ENCODE data around the gene GIGYF2. TPM values are rescaled to one million over a fixed set of nuclear protein-coding genes. Genes with fewer than 3 reads are reported as not detected.

GIGYF2 gene
- total RNA-seq, 2 donors from 2014 or later: 62.5 to 72.3 TPM

DNA sequence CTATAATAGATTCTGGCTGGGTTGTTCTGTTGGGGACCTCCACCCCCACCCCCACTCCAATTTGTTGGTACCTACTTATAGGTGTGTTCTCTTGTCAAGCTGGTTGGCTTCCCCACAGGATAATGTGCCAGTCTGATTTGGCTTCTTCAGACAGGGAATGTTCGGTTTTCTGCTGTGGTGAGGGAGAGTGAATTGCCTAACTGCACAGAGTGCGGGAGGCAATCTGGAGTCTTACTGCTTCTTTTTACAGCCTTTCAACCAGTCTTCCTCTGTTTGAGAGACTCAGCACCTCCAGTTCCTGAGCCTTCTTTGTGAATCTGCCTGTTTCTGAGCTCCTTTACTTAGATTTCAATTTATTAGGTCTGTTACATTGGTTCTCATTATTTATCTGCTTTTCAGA is 145.6 kb downstream of the GIGYF2 start:
- peaks cover 74% of the 10 kb centered on the region for H3K36me3 ChIP-seq (ENCODE audit: control insufficient read depth, insufficient read depth, low read length)
- no peaks in the 10 kb centered on the region for H3K4me1 ChIP-seq (ENCODE audit: control insufficient read depth, insufficient read depth, low read length)
- H3K27ac ChIP-seq (ENCODE audit: low read depth, low read length): no peak overlapping the region
- H3K9me3 ChIP-seq (ENCODE audit: control insufficient read depth, low read length): no peaks in the 10 kb centered on the region
- H3K27ac Mint-ChIP-seq: no peak overlapping the region
- H3K36me3 Mint-ChIP-seq (ENCODE audit: low read depth): peaks cover 61% of the 10 kb centered on the region
- no peak overlapping the region for H3K4me3 Mint-ChIP-seq
- no peak overlapping the region for H3K4me3 ChIP-seq (ENCODE audit: low read length)
- TF ChIP-seq, protein P1, sequence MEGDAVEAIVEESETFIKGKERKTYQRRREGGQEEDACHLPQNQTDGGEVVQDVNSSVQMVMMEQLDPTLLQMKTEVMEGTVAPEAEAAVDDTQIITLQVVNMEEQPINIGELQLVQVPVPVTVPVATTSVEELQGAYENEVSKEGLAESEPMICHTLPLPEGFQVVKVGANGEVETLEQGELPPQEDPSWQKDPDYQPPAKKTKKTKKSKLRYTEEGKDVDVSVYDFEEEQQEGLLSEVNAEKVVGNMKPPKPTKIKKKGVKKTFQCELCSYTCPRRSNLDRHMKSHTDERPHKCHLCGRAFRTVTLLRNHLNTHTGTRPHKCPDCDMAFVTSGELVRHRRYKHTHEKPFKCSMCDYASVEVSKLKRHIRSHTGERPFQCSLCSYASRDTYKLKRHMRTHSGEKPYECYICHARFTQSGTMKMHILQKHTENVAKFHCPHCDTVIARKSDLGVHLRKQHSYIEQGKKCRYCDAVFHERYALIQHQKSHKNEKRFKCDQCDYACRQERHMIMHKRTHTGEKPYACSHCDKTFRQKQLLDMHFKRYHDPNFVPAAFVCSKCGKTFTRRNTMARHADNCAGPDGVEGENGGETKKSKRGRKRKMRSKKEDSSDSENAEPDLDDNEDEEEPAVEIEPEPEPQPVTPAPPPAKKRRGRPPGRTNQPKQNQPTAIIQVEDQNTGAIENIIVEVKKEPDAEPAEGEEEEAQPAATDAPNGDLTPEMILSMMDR (conservative IDR thresholded peaks at IDR 0.05): no peak
- no peak overlapping the region for H3K9ac ChIP-seq (ENCODE audit: extremely low read depth, low read length, poor library complexity, severe bottlenecking)
- H3K9me3 Mint-ChIP-seq: no peaks in the 10 kb centered on the region
- DNase-seq: no peak
- no peaks in the 10 kb centered on the region for H3K27me3 Mint-ChIP-seq (ENCODE audit: insufficient read depth)
- no peaks in the 10 kb centered on the region for H3K27me3 ChIP-seq (ENCODE audit: control insufficient read depth, insufficient read depth, low read length, poor library complexity, severe bottlenecking)
- peaks cover 14% of the 10 kb centered on the region for H3K4me1 Mint-ChIP-seq
- 83% methylated on average over 2 of the region's 2 CpGs; no CpG with 5 or more reads in 1 of the 2 experiments for WGBS, 2 experiments (ENCODE audit: insufficient coverage in 1 of 2, insufficient read length in 1 of 2)

DNA sequence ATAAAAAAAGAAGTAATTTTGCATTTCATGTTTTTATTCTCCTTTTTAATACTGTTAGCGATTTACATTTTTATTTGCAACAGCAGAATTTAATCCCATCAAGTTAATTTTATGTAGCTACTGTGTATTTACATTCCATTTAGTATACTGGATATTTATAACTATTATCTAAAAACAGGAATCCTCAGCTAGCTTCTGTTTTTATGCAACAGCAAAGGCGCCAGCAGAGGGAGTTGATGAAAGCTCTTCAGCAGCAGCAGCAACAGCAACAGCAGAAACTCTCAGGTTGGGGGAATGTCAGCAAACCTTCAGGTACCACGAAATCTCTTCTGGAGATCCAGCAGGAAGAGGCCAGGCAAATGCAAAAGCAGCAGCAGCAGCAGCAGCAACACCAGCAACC is 146.7 kb downstream of the GIGYF2 start:
- Mint-ChIP-seq H3K27me3 (ENCODE audit: insufficient read depth) (no peaks in the 10 kb centered on the region), H3K4me1 (peaks cover 3% of the 10 kb centered on the region), H3K4me3 (no peak overlapping the region), H3K27ac (no peak overlapping the region), H3K9me3 (no peaks in the 10 kb centered on the region), H3K36me3 (ENCODE audit: low read depth) (peaks cover 64% of the 10 kb centered on the region)
- no peak overlapping the region for H3K27ac ChIP-seq (ENCODE audit: low read depth, low read length)
- no peaks in the 10 kb centered on the region for H3K4me1 ChIP-seq (ENCODE audit: control insufficient read depth, insufficient read depth, low read length)
- H3K9ac ChIP-seq (ENCODE audit: extremely low read depth, low read length, poor library complexity, severe bottlenecking): no peak overlapping the region
- H3K4me3 ChIP-seq (ENCODE audit: low read length): no peak overlapping the region
- no peaks in the 10 kb centered on the region for H3K9me3 ChIP-seq (ENCODE audit: control insufficient read depth, low read length)
- no peak for DNase-seq
- no peaks in the 10 kb centered on the region for H3K27me3 ChIP-seq (ENCODE audit: control insufficient read depth, insufficient read depth, low read length, poor library complexity, severe bottlenecking)
- H3K36me3 ChIP-seq (ENCODE audit: control insufficient read depth, insufficient read depth, low read length): peaks cover 85% of the 10 kb centered on the region
- TF ChIP-seq, protein P1 (conservative IDR thresholded peaks at IDR 0.05): peak; percentile 61
- 84 to 94% methylated on average over 2 of the region's 3 CpGs for WGBS, 2 experiments (ENCODE audit: insufficient coverage in 1 of 2, insufficient read length in 1 of 2)

DNA sequence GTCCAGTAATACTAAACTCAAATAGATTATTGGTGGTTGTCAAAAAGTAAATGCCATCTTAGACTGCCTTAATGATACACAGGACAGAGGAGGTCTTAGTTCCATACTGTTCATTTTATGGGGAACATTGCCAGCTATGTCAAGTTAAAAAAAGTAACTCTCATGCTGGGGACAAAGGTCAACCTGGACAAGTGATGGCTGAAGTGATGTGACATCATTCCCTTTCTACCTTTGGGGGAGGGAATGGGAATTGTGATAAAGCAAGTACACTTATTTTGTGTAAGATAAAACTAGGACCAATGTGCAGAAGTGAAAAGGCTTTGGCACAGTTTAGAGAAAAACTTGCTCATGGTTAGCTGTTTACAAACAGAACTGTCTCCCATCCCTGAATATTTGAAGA is 148.9 kb downstream of the GIGYF2 start:
- H3K27ac Mint-ChIP-seq: no peak overlapping the region
- H3K4me1 Mint-ChIP-seq: peaks cover 3% of the 10 kb centered on the region
- H3K27ac ChIP-seq (ENCODE audit: low read depth, low read length): no peak overlapping the region
- H3K4me3 Mint-ChIP-seq: no peak overlapping the region
- H3K27me3 Mint-ChIP-seq (ENCODE audit: insufficient read depth): no peaks in the 10 kb centered on the region
- no peaks in the 10 kb centered on the region for H3K4me1 ChIP-seq (ENCODE audit: control insufficient read depth, insufficient read depth, low read length)
- H3K9me3 Mint-ChIP-seq: no peaks in the 10 kb centered on the region
- no peak overlapping the region for H3K9ac ChIP-seq (ENCODE audit: extremely low read depth, low read length, poor library complexity, severe bottlenecking)
- no peak for DNase-seq
- peaks cover 84% of the 10 kb centered on the region for H3K36me3 ChIP-seq (ENCODE audit: control insufficient read depth, insufficient read depth, low read length)
- H3K4me3 ChIP-seq (ENCODE audit: low read length): no peak overlapping the region
- no peaks in the 10 kb centered on the region for H3K27me3 ChIP-seq (ENCODE audit: control insufficient read depth, insufficient read depth, low read length, poor library complexity, severe bottlenecking)
- no peaks in the 10 kb centered on the region for H3K9me3 ChIP-seq (ENCODE audit: control insufficient read depth, low read length)
- TF ChIP-seq, protein P1 (conservative IDR thresholded peaks at IDR 0.05): no peak
- peaks cover 69% of the 10 kb centered on the region for H3K36me3 Mint-ChIP-seq (ENCODE audit: low read depth)
